Kidney glomerular epithelial cell (primary cell): ENCODE results near the gene RAB40C.

Source experiments
- DNase-seq: peaks from one replicate; lab custom pipeline; 2025; lab: John Stamatoyannopoulos, UW

The RAB40C gene

DNA sequence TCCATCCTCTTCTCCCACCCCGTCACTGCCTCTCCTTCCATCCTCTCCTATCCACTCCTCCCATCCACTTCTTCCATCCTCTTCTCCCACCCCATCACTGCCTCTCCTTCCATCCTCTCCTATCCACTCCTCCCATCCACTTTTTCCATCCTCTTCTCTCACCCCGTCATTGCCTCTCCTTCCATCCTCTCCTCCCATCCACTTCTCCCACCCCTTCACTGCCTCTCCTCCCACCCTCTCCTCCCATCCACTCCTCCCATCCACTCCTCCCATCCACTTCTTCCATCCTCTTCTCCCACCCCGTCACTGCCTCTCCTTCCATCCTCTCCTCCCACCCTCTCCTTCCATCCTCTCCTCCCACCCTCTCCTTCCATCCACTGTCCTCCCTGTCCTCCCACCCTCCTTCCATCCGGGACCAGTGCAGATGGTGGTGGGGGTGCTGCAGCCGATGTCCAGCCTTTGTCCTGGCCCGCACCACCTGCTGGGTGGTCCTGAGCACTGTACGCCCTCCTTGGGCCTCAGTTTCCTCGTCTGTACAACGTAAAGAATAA, 42.0 kb downstream of the RAB40C start:
- no peak for DNase-seq

DNA sequence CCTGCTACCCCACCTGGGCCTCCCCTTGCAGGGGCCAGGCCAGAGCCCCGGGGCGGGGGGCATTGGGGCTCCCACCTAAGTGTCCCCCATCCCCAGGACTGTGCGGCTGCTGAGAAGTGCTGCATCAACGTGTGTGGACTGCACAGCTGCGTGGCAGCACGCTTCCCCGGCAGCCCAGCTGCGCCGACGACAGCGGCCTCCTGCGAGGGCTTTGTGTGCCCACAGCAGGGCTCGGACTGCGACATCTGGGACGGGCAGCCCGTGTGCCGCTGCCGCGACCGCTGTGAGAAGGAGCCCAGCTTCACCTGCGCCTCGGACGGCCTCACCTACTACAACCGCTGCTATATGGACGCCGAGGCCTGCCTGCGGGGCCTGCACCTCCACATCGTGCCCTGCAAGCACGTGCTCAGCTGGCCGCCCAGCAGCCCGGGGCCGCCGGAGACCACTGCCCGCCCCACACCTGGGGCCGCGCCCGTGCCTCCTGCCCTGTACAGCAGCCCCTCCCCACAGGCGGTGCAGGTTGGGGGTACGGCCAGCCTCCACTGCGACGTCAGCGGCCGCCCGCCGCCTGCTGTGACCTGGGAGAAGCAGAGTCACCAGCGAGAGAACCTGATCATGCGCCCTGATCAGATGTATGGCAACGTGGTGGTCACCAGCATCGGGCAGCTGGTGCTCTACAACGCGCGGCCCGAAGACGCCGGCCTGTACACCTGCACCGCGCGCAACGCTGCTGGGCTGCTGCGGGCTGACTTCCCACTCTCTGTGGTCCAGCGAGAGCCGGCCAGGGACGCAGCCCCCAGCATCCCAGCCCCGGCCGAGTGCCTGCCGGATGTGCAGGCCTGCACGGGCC, 42.8 kb downstream of the RAB40C start:
- no peak for DNase-seq

DNA sequence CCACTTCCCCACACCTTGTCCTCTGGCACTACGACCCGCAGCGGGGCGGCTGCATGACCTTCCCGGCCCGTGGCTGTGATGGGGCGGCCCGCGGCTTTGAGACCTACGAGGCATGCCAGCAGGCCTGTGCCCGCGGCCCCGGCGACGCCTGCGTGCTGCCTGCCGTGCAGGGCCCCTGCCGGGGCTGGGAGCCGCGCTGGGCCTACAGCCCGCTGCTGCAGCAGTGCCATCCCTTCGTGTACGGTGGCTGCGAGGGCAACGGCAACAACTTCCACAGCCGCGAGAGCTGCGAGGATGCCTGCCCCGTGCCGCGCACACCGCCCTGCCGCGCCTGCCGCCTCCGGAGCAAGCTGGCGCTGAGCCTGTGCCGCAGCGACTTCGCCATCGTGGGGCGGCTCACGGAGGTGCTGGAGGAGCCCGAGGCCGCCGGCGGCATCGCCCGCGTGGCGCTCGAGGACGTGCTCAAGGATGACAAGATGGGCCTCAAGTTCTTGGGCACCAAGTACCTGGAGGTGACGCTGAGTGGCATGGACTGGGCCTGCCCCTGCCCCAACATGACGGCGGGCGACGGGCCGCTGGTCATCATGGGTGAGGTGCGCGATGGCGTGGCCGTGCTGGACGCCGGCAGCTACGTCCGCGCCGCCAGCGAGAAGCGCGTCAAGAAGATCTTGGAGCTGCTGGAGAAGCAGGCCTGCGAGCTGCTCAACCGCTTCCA, 43.6 kb downstream of the RAB40C start:
- DNase-seq: no peak

DNA sequence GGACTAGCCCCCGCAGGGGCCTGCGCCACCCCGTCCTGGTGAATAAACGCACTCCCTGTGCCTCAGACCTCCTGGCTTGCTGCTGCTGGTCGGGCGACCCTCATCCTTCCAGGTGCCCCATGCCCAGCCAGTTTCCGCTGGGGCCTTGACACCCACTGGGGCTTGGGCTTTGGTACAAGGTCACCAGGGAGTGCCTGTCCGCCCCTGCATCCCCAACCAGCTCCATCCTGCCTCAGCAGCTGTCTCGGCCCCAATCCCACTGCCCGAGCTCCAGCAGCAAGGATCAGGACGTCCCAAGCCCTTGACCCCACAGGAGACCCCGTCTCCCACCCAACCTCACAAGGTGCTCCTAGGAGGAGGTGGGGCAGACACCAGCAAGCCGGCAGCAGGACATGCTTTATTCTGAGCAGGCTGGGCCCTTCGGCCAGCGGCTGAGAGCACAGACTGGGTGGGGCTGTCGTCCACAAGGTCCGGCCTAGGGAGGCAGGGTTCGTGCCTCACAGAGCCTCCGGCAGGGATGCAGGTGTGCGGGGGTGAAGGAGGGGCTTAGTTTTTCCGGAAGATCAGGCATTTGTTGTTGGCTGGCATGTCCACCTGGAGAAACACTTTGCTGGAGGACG, 44.3 kb downstream of the RAB40C start:
- DNase-seq: no peak

DNA sequence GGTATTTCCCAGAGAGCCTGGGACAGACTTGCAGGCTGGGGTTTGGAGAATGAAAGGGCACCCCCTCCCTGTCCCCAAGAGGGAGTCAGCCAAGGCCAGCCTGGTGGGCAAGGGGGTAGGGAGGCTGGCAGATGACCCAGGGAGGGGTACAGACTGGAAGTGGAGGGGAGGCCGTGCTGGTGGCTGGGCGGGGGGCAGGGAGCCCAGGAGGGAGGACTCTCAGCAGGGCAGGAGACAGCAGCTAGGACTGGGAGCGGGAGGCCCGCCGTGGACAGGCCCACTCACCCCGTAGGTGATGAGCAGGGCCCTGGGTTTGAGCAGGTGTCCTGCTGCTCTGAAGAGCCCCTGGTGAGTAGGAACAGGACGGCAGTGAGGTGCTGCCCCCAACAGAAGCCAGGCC, 45.1 kb downstream of the RAB40C start:
- no peak for DNase-seq

DNA sequence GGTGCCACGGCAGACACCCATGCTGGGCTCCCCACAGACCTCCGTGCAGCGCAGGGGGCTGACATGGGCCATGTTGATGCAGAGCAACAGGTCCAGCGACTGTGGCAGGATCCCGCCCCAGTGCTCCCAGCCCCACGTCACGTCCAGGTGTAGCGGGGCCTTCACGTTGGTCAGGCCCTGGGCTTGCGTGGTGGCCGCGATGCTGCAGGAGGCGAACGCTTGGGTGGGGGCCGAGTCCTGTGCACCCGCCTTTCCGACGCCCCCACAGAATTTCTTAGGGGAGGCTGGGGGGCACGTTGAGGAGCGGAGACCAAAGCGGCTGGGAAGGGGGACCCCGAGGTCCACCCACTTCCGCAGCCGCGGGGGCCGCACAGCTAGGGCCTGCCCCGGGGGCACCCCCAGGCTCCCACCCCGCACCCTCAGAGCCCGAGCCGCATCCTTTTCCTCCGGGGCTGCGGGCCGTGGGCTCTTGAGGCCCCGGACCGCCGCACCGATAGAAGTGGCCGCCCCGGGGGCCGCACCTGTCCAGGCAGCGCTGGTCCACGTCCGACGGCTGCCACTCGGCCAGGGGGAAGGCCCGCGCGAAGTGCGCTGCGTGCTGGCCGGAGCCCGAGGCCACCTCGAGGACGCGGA, 45.8 kb downstream of the RAB40C start:
- DNase-seq: no peak

DNA sequence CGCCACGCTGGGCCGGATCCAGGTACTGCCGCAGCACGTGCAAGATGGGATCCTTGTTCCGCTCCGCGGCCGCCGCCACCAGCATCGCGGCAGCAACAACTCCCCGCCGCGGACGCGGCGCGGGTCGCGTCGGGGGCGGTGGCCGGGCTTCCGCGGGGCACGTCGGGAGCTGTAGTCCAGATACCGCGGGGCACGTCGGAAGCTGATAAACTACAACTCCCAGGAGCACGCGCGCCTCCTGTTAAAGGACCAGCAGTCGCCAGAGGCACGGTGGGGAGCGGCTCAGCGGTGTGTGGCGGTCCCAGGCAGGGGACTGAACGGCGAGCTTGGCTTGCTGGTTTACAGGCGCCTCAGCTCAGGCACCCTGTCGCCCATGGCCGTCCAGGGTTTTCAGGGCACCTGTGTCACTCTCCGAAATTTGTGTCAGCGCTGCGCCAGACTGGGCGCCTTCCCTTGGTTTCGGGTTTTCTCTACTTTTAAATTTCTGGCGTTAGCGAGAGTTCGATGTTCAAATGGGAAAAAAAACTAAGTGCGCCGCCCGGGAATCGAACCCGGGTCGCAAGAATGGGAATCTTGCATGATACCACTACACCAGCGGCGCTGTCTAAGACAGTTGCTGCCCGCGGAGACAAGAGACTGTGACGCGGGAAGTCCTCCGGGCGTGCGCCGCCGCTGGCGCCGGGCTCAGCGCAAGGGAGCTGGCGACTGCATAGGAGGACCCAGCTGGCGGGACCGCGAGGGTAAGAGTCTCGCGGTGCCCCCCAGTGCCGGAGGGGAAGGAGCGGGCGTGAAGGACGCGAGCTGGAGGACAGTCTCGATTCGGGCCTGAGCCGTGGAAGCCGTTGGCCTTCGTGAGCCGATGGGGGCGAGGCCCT, 46.6 kb downstream of the RAB40C start, which contains the start of gene METTL26:
Gene METTL26 (minus strand): TSS at position 100 of the 875 bp plus-strand sequence. CDS start 15 bp downstream, at position 85.
- DNase-seq: peak; percentile 91

DNA sequence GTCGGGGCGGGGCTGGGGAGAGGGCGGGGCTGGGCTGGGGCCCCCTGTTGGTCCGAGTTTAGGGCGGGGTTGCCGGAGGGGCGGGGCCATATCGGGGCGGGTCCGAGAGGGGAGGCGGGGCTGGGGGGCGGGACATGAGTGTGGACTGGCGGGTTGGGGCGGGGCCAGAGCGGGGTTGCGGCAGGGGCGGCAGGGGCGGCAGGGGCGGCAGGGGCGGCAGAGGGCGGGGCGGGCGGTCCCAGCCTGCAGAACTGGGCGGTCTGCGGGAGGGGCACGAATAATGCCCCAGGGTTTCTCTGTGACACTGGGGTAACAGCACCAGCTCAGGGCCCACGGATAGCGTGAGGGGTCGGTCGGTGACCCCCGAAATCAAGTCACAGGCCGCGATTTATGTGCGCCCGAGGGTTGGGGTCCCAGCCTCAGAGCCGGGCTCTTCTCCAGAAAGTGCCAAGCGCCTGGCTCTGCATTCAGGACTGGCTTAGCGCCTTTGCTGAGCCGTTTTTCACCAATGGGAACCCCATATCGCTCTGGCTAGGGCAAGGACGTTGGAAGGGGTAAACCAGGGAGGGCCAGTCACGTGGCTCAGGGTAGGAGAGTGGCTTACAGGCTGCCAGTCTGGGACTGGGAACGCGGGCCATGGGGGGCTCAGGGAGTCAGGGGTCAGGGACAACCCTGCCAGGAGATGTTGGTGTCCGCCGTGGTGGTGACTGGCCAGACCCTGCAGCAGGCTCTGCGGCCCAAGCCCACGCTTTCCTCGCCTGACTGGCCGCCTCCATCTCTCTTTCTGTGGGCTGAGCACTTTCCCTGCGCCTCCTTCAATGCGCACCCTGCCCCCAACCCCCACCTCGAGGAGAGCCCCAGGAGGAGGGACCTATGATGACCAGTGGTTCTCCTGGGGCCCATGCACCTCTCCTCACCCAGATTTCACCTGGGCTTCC, 47.5 kb downstream of the RAB40C start:
- no peak for DNase-seq

DNA sequence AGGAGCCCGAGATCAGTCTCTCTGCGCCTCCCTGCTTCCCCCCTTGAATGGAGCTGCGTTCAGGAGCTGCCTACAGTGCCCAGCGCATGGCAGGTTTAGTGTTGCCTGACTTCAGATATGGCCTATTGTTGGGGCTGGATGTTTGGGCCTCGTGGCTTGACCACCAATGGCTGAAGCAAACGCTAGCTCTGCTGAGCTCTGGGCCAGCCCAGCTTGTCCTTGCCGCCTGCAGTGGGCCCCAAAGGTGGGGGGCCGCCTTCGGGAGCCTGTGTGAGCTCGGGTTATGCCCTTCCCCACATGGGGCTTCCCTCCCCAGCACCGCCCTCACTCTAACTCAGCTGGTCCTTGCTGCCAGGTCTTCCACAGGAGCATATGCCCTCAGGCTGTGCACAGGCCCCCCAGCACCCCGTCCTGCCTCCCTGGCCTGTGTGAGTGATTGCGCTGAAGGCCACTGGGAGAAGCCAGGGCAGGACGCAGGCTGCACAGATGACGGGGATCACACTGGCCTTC, 48.2 kb downstream of the RAB40C start:
- no peak for DNase-seq

DNA sequence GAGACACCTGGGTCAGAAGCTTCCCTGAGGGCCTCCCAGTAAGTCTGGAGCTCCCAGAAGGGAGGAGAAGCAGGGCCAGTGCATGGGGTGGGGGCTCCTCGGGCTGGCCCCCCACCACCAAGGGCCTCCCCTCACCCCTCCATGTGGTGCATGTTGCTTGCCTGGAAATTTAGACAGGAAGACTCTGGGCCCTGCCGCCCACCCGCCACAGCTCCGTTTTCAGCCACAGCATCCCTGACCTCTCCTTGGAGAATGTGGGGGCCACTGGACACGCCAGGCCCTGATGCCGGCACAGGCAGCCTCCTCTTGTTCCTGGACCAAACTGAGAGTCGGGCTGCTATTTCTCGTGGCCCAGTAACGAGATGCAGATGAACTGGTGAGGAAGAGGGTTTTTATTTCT, 49.0 kb downstream of the RAB40C start:
- no peak for DNase-seq

DNA sequence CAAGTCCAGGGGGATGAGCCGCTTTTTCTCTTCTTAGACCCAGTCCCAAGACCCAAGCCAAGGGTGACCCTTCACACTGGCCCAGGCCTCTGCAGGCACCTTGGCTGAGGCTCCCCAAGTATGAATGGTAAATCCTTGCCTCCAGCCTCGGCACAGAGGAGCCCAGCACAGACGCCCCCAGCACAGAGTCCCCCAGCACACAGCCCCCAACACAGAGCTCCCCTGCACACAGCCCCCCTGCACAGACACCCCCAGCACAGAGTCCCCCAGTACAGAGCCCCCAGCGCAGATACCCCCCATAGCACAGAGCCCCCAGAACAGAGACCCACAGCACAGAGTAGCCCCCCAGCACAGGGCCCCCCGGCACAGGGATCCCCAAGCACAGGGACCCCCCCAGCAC, 50.7 kb downstream of the RAB40C start:
- no peak for DNase-seq

DNA sequence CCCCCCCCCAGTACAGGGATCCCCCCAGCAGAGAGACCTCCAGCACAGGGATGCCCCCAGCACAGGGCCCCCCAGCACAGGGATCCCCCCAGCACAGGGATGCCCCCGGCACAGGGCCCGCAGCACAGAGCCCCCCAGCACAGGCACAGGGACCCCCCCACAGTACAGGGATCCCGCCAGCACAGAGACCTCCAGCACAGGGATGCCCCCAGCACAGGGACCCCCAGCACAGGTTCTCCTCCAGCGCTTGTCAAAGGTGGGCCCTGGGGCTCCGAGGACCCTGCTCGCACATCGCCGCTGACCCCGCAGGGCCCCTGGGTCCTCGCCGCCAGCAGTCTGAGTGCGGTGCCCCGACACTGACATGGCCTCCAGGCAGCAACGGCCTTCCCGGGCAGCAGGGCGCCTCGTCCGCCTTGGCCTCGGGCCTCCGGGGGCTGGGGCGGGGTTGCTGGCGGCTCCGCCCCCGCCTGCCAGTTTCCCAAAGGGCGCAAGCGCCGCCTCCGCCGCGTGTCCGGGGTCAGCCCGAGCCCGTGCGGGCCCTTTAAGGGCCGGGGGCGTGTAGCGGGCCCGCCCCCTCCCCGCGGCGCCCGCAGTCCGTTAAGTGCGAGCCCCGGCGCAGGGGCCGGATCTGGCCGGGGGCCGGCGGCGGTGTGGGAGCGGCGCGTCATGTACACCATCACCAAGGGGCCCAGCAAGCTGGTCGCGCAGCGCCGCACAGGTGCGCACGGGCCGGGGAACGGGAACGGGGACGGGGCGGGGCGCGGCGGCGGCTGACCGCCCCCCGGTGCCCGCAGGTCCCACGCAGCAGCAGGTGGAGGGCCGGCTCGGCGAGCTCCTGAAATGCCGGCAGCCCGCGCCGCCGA, 51.7 kb downstream of the RAB40C start, which contains the start of gene MCRIP2:
Gene MCRIP2 (plus strand): TSS at position 503 of the 863 bp plus-strand sequence. CDS start 164 bp downstream, at position 667.
- DNase-seq: peak; percentile 62

DNA sequence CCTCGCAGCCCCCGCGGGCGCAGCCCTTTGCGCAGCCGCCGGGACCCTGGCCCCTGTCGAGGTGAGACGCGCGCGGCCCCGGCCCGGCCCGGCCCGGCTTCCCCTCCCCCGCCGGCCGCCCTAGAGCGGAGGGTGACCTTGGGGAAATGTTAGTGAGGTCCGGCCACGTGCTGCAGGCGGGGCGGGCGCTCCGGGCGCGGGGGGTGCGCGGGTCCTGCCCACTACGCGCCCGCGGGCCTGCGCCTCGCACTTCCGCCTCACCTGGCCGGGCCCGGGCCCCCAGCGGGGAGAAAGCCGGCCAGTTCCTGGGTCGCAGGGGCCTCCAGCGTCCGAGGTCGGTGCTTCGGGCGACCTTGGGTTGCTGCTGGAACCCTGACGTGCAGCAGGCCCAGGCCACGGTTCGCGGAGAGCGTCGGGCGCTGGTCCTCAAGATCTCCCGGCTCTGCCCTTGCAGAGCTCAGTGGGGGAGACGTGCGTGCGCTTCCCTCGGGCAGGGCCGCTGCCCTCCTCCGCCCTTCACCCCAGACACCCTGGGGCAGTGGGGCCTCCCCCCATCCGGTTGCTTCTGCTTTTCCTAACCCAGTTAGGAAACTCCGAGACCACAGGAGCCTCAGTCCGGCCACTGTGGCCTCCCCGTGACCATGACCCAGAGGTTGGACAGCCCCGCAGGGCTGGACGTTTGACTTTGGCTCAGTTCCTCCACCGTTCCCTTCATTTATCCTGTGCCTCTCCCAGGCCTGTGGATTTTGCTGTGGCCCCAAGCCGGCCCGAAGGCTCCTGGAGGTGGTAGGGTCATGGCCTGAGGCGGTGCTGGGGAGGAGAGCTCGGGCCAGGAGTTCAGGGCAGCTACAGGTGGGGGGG, 52.6 kb downstream of the RAB40C start:
- DNase-seq: no peak

DNA sequence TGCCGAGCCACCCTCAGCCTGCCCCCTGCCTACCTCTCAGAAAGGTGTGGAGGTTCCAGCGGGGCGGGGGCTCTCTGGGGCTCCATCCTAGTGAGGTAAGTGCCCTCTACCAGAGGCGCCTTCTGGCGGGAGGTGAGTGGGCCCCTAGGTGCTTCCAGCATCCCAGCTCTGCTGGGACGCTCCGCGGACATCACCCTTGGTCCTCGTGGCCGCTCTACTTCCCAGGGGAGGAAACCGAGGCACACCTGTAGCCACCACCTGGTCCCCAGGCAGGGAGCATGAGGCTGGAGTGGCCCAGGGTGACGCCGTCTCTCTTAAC, 53.1 kb downstream of the RAB40C start:
- no peak for DNase-seq

DNA sequence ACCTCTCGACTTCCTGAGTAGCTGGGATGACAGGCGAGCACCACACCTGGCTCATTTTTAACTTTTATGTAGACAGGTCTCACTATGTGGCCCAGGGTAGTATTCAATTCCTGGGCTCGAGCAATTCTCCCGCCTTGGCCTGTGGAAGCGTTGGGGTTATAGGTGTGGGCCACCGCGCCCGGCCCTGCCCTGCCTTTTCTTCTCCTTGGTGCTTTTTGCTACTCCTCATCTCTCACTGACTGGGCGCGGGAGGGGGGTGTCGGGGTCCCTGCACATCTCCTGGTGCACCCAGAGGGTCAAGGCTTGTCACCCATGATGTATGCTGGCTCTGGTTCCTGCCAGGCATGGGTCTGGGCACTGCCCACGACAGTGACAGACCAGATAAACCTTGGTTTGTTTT, 54.7 kb downstream of the RAB40C start:
- DNase-seq: no peak

DNA sequence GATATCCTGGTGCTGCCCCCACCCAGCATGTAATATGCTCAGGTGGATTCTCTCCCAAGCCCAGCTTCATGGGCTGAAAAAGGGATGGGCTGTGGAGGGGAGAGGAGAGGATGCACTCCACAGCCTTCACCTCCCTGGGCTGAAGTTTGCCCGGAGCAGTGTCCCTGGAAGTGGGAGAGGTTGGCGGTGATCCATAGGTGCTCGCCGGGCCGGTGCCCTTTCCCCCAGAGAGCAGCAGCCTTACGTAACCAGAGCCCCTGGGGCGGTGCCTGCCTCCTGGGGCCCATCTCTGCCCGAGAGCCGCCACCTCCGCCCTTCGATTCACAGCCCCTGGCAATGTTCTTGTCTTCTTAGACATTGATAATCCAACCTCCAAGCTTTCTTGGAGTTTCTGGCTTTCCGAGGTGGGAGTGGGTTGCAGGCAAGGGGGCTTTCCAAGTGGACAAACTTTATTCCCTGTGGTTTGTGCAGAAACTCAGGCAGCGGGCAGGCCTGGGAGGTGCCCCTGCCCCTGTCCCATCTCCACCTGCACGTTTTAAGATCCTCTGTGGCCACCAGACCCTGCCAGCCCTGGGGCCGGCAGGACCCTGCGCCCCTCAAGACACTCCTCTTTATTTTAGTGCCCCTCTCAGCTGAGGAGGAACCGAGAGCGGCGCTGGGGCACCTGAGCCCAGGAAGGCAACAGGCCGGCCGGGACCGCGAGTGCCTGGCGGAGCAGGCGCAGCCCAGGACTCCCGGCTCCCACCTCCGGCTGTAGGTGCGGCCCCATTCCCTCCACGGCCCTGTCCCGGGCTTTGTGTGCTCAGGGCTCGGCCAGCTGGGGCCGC, 56.2 kb downstream of the RAB40C start:
- no peak for DNase-seq

DNA sequence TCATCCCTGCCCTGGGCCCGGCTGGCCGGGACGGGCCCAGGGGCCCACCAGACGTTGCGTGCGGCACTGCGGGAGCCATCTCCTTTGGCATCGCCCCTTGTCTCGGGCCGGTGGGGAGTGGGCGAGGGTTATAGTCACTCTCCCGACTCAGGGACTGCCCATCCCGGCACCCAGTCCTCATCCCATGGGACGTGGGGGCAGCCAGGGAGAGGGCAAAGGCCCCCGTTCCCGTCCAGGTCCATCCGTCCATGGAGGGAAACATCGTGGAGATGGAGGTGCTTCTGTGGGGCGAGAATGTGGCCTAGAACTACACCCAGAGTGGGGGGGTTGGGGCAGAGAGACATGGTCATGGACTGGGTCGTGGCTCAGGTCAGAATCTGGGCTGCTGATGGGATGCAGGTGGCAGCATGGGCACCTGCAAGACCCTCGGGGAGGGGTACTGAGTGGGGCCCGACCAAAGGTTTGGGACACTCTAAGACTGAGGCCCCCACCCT, 56.9 kb downstream of the RAB40C start:
- DNase-seq: no peak
